EH (cell line): Measurements from ENCODE around the gene PLEKHG3.

Source experiments
- DNase-seq: peaks from one replicate; pipeline ENCODE4 v3.0.0-alpha.2; 2015; ENCODE audit warnings: low read depth

Gene PLEKHG3

DNA sequence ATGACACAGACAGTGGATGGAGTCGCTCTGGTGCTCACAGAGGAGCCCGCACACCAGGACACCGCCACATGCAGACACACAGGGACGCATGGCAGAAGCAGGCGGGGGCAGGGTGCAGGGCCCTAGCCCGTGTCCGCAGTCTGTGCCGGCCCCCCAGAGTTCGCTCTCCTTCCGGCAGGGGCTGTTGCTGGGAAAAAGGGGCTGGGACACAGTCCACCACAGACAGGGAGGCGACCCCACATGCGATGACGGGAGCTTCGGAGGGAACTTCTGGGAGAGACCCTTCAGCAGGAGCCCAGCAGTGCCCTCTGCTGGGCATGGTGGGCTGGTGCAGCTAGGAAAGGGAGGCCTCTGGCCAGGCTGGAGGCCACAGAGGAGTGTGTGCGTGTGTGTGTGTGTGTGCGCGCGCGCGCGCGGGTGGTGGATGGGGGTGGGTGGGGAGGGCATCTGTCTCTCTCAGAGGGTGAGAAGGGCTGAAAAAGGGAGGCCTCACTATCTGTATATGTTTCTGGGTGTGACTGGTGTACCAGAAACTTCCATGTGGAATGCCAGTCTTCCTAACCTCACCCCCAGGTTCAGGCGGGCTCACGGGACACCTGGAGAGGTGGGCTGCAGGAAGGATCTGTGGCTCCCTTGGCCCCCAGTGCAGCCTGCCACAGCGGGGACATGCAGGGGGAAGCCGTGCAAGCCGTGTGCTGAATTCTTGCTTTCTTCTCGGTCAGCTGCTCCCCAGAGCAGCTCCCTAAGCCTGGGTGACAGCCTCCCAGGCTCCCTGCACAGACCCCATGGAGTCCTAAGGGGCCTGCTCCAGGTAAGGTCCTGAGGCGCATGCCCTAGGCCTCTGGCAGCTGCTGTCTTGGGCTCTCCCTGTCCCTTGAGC is 60.7 kb downstream of the PLEKHG3 start:
- peak; percentile 80 for DNase-seq

DNA sequence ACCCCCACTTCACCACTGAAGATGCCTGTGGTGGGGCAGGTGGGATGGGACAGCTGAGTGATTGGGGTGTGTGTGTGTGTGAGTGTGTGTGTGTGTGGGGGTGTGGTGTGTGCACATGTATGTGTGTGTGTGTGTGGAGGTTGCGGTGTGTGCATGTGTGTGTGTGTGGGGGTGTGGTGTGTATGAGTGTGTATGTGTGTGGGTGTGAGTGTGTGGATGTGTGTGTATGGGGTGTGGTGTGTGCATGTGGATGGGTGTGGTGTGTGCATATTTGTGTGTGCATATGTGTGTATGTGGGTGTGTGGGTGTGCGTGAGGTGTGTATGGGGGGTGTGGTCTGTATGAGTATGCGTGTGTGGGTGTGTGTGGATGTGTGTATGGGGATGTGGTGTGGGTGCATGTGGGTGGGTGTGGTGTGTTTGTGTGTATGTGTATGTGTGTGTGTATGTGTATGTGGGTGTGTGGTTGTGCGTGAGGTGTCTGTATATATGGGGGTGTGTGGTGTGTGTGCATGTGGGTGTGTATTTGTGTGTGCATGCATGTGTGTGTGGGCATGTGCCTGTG is 61.6 kb downstream of the PLEKHG3 start:
- no peak for DNase-seq

DNA sequence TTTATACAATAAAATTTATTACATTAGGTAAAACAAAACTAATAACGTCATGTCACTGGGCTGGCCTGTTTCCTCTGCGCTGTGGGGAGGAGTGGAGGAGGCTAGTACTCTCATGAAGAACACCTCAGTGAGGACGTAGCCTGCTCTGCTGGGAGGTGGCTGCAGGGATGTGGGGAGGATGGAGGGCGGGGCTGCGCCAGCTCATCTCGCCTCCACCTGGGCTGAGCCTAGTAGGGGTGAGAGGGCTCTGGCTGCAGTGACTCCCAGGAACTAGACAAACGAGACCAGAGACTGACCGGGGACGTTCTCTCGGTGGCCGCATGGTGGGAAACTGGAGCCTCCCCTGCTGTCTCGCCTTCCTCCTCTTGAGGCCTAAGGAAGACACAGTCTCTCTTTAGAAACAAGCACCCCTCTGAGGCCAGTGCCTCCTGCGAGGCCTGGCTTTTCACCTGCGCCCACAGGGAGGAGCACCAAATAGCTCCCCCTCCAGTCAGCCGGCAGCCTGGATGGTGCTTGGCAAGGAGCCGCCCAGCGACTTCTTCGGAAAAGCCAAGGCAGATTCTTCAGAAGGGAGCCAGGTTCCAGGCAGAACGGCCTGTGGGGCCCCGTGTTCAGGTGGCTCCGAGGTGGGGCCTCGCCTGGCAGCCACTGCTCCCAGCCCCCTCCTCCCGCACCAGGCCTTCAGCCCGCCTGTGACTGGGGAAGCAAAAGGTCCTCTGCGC is 62.4 kb downstream of the PLEKHG3 start:
- DNase-seq, result no peak

DNA sequence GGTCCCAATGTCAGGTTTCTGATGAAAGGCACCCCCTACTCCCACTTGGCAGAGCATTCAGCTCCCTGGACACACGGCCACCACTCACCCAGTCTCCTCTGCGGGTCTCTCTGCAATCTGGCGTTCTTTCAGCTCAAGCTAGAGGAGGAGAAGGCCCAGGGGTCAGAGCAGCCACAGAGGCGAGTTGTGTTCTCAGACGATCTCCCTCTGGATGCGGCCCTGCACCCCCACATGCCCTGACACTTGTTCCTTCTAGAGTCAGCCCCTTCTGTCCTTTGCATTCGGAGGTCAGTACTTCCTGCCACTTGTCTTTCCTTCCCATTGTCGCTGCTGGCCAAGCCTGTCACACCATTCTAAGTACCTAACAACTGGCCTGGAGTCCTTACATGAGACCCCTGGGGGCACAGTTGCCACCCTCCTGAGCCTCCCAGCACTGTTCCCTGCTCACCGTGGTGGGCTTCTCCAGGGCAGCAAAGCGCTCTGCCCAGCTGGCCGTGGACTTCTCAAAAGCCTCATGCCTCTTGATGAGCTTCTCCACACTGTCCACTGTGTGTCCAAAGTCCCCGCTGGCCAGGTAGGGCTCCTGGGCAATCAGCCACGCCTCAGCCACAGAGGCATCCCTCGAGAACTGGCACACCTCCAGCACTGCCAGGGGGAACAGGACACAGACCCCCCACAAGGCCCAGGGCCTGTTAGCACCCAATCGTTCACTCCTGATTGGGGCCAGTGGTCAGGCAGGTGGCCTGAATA is 63.2 kb downstream of the PLEKHG3 start:
- no peak for DNase-seq

DNA sequence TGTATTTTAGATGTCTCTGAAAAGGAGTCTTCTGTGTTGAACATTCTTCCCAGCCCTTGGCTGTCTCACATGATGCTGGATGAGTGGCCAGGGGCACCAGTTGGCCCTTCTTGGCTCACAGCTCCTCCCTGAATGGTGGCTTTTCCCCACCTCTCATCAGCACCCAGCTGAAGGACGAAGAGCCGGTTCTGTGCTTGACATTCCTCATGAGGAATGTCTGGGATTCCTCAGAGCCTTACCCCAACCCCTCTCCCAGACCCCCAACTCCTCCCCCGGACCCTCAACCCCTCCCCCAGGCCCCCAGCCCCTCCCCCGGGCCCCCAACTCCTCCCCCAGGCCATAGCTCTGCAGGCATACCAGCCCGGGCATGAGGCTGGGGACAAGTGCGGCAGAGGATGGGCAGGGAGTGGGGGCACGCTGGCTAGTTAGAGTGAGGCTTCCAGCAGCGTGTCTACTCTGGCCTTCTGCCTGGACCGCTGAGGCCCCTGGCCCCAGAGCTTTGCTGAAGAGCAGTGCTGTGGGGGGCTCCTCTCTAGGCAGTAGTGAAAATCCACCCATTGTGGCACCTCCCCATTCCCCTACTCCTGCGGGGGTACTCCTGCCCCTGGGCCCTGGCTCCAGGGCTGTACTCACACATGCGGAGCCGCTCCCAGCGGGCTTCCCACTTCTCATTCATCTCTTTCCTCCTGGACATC is 64.3 kb downstream of the PLEKHG3 start:
- DNase-seq, result no peak

DNA sequence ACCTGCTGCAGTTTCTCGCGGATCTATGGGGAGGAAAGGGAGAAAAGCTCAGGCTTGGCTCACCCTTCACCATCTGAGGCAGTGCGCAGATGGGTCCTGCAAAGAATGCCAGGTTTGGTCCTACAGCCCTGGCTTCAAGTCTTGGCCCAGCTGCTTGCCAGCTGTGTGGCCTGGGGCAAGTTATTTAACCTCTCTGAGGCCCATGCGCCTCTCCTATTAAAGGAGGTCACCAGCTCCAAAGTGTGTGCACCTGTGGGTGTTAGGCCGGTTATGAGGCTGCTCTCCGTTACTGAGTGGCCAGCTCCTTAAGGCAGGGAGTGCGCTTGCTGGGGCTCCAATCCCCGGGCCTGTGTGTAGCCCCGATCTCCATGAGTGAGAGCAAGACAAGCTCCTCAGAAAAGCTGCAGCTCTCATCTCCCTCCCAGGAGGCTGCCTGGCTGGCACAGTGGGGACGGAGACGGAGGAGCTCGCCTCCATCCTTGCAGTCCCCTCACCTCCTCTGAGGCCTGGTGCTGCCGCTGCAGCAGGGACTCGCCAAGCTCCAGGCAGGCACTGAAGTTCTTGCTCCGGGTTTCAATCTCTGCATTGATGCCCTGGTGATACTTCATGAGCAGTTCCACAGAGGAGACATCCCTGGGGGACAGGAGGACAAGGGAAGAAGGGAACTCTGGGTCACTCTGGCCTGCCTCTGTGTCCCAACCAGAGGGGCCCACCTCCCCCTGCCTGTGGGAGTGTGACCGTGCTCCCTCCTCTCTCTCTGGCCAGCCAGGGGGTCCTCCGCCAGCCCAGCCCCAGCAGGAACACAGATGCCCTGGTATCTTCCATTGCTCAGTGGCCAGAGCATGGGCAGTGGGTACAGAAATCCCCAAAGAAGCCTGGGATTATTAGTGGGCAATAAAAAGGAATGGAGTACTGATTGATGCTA is 65.1 kb downstream of the PLEKHG3 start:
- no peak for DNase-seq

DNA sequence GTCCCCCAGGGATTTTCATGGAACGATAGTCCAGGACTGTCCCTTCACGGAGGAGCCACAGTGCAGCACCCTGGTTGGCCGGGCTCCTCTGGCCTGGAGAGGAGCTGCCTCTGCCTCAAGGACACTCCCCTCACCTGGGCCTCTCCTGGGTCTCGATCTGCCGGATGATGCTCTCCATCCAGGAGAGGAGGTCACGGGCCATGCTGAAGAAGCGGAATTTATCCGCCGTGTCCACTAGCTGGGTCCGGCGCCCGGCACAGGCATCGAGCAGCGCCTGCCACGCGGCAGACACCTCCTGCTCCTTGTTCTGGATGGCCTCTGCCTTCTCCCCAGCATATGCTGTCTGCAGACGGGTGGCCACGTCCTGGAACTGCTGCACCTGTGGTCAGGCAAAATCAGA is 66.5 kb downstream of the PLEKHG3 start:
- no peak for DNase-seq

DNA sequence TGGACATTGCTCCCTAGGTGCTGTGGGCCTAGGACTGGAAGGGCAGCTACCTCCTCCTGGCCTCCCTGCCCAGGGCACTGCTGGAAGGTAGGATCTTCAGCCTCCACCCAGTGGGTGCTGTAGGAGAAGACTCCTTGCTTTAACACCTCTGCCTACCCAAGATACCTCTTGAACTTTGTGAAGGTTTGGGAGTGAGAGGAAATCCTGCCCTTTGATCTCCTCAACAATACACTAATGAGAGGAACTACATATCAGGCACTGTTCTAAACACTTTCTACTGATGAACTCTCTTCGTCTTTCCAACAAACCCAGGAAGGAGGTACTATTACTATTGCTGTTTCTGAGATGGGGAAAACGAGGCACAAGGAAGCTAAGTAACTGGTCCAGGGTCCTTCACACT is 66.9 kb downstream of the PLEKHG3 start:
- DNase-seq, result no peak

DNA sequence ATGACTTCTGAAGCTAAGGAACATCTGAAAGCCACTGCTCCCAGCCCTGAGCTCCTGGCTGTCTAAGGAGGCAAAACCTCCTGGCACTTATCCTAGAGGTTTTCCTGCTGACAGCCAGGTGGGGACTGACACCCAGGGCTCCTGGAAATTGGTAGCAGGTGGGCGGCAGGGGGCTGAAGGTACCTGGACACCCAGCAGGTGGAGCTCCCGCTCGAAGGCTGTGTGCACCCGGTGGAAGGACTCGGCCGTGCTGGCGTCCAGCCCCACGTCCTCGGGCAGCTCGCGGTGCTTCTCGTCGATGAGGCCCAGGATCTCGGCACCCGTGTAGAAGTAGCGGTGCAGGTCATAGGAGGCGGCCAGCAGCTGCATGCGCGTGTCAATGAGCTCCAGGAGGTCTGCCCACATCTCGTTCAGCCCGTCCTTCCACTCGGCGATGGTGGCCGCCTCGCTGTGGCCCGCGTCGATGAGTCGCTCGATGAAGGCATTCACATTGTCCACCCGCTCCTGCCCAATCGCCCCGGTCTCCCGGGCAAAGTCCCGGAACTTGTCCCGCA is 68.2 kb downstream of the PLEKHG3 start:
- no peak for DNase-seq

DNA sequence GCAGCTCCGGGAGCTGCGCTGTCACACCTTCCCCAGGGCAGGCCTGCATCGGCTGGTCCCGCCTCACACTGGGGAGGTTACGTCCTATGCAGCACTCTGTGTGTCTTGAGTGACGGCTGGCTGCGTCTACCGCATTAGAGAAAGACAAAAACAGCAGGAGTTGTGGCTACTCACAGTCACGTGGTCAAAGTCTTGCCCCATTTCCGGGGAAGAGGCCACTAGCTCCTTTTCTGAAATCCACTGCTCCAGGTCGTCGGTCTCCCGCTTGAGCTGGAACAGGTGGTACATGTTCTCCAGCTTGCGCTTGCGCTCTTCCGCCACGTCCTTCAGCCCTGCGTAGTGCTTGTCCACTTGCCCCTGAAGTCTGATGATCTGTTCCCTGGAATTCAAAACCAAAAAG is 68.8 kb downstream of the PLEKHG3 start:
- no peak for DNase-seq

DNA sequence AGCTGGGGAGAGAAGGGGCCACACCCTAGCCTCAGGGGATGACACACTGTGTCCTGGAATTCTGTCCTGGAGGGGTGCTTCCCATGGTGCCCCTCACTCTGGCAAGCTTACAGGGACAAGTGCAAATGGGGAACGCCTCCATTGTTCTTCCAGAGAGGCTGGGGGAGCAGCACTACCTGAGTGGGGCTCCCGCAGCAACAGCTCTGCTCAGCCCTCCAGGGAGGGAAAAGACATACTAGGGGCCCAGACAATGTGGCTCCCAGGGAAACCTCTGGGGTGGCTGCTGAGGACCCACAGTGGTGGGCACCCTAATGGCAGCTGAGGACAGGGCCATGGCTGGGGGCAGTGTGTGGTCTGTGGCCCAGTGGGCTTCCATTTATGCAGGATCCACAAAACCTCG is 69.4 kb downstream of the PLEKHG3 start:
- DNase-seq, result no peak

DNA sequence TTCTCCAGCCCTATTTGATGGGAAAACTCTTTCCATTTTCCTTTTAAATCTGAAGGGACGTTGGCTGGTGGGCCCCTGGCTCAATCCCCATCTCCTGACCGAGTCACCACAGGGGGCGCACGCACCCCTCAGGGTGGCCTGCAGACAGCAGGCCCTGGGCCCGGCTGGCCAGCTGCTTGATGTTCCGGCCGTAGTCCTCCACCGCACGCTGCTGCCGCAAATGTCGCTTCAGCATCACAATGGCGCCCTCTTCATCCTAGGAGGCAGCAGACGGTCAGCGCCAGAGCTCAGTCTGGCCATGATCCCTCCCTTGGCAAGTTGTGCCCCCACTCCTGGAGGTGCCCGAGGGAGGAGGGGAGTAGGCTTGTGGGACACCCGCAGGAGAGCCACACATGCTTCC is 70.0 kb downstream of the PLEKHG3 start:
- no peak for DNase-seq

DNA sequence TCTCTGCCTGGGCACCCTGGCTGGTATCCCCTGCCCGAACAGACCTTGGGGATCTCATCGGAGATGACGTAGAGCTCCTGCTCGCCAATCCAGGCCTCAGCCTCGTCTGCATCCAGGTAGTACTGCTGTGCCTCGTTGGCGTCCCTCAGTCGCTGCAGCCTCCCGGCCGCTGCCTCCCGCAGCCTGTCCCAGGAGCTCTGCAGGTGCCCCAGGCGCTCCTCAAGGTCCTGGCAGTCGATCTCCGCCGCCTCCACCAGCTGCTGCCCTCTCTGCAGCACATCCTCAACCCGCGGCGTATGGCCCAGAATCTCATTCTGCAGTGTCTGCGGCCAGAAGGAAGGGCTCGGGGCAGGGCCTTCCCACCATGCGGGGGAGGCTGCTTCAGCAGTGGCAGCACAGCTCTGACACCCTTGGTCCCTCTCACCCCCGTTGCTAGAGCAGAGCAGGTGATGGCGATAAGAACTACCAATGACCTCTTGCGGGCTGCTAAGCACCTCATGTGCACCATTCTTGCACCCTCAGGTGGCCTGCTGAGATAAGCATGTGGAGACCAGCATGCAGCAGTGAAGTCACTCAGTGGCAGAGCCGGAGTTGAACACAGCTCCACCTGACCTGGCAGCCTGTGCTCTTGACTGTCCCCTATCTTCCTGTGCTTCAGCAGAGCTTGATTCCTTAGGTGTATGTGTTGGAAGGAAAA is 71.0 kb downstream of the PLEKHG3 start:
- no peak for DNase-seq

DNA sequence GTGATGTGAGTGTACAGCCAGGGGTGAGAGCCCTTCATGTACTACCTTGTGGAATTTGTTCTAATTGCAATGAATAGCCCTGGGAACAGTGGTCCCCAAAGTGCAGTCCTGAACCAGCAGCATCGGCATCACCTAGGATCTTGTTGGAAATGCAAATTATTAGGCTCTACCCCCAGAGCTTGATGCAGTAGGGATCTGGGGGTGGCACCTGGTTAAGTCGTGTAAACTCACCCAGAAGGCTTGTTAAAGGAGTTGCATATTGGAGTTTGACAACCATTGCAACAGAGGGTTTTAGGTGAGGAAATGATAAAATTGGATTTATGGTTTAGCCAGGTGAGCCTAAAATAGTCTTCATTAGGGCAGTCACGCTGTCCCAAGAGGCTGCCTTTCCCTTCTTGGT is 73.2 kb downstream of the PLEKHG3 start:
- no peak for DNase-seq

DNA sequence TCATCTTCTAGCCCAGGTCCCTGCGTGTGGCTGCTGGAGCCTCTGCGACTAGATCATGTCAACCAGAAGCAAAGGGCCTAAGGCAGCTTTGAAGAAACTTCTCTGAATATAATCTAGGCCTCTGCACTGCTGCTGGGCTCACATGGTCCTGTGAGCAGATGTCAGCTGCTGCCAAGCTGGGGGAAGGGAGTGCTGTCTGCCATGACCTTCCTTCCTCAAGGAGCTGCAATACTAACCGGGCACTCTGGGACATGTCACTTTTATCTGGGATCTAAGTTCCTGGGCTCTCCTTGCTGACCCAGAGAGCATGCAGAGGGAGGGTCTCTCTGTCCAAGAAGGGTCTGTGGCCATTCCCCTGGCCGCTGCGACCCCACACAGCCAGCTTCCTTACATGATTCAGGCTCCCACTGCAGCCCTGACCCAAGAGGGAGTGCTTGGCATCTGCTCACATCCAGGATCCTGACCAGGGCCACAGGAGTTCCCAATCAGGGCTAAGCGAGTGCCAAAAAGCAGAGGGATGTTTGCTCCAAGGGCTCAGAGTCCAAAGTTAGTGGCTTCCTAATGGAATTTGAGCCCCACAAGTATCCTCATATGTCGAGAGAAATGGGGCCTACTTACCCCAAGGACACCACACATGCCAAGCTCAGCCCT is 74.0 kb downstream of the PLEKHG3 start:
- no peak for DNase-seq

DNA sequence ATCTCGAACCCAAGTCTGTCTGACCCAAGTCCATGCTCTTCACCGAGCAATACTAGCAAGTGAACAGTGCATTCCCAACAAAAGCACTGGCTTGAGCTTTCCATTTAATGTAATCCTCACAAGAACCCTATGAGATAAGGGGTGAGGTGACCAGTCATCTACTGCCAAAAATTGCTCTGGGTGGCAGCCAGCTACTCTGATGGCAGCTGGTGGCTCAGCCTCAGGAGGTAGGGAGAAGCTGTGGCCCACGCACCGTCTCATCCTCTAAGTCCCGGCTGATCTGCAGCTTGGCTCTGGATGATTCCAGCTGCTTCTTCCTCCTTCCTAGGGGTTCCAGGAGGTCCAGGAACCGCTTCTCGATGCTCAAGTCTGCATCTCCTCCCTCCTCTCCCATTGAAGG is 75.2 kb downstream of the PLEKHG3 start:
- no peak for DNase-seq

DNA sequence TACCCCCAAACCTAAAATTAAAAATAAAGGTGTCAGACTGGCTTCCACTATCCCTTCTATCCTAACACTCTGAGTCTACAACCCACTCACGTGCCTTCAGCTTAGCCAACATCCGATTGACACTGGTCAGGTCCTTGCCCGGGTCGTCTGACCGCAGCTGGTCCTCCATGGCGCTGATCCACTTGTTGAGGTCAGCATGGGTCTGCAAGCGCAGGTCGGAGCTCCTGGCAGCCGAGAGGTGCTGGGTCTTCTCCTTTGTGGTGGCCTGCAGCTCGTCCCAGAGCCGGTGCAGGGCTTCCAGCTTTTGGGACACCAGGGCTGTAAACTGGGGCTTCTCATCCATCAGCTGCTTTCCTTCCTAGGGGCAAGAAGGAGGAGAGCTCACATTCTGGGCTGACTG is 78.0 kb downstream of the PLEKHG3 start:
- DNase-seq, result no peak

DNA sequence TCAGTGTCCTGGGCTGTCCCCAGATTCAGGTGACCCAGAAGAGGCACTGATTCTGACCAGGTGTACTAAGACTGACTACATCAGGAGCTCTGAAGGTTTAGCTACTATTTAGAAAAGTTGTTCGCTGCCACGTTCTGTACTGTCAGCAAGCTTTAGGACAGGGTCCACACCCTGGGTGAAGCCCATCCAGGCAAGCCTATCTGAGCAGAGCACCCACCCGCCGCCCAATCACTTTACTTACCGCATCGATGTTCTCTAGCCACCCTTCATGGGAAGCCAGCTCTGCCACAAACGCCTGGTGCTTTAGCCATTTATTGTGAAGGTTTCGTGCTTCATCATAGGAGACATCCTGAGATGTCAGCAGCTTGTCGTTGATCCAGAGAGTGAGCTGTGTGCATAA is 79.8 kb downstream of the PLEKHG3 start:
- no peak for DNase-seq
